NCI-H2227 treated with DMSO at 0.1 percent for 48 hours (cell line): ENCODE results near the gene MEX3B.
"Not testable (repeated sequence)": the region's sequence is repeated elsewhere in the genome, so short reads cannot be mapped to it uniquely, and the experiment has no call there.

Experiments used
- DNase-seq: peaks from one replicate; lab custom pipeline; 2025; lab: John Stamatoyannopoulos, UW

Gene MEX3B

GRCh38 chr15:82005239-82005638 lies 40.6 kb downstream of the MEX3B start:
- no peak for DNase-seq

GRCh38 chr15:82003916-82004315 lies 41.9 kb downstream of the MEX3B start:
- DNase-seq = no peak

GRCh38 chr15:81995081-81995480 lies 50.7 kb downstream of the MEX3B start:
- not testable (repeated sequence) for DNase-seq

- DNase-seq = no peak
Measured at GRCh38 chr15:81992523-81992922, 53.3 kb downstream of the MEX3B start.
